NAMALWA (cell line): Measurements from ENCODE around the gene GRPR.

ENCODE experiments used
- DNase-seq: peaks from one replicate; pipeline ENCODE4 v3.0.0-alpha.2; 2015; ENCODE audit warnings: low spot score

The GRPR gene

DNA sequence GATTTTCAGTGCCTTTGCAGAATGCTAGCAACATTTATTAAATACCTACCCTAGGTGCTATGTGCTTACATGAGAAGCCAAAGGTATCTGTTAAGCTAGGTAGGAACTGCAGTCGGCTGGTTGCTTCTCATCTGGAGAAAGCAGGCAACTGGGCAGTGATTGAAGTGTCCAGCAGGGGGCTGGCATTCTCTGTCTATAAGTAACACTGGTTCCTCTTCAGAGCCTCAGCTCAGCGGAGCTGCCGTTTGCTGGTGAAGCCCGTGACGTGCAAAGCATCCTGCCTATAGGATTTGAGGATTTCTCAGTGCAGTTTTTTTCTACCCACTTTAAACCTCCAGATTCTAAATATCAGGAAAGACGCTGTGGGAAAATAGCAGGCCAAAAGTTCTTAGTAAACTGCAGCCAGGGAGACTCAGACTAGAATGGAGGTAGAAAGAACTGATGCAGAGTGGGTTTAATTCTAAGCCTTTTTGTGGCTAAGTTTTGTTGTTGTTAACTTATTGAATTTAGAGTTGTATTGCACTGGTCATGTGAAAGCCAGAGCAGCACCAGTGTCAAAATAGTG, at the start of gene GRPR:
Gene GRPR, plus strand, starts transcription at position 344 of the 565 bp plus-strand sequence. CDS start 389 bp downstream, outside the sequence.
- DNase-seq = peak; percentile 85

DNA sequence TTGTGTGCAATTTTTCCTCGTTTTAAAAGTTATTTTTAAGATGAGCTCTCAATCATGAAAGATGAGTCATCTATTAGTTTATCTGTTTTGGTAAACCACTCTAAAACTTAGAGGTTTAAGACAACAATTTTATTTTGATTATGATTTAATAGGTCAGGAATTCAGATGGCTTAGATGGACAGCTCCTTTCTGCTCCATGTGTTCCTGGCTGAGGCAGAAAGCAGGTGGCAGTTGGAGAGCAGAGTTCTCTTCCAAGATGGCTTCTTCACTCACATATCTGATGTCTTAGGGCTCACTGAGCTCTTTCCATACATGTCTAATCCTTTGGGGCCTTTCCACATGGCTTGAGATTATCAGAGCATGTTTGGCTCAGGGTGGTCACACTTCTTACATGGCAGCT, 48.3 kb upstream of the GRPR start:
- DNase-seq = no peak

DNA sequence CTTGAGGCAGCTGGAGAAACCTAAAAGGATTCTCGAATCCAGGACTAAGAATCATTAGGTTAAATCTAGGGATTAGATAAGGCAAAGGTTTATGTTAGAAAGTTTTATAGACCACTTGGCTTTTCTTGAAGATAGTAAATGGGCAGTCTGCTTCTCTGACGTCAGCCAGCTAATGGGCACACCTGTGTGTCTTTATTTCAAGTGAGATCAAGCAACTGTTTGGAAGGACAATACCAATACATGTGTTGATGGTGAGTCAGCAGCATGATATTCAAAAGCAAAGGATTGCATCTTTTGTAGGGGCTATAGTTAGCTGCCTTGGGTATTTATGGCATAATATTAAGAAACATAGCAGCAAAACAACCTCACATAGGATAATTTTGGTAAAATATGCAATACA, 46.5 kb upstream of the GRPR start:
- no peak for DNase-seq

DNA sequence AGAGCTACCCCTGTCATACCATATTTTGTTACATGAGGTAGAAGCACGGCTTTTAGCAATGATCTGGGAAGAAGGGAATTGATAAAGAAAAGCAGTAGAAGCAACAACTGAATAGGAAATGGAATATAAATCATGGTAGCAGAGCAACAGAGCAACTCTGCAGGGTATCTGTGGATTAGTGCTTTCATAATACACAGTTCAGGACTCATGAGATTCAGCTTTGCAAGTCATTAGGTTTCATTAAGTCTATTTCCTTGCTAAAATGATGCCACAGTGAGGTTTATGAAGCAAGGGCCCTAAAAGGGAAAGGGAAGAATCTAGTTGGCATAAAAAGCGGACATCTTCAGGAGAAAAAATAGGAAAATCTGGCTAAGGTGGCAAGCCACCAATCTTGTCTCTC, 45.6 kb upstream of the GRPR start:
- DNase-seq = no peak

DNA sequence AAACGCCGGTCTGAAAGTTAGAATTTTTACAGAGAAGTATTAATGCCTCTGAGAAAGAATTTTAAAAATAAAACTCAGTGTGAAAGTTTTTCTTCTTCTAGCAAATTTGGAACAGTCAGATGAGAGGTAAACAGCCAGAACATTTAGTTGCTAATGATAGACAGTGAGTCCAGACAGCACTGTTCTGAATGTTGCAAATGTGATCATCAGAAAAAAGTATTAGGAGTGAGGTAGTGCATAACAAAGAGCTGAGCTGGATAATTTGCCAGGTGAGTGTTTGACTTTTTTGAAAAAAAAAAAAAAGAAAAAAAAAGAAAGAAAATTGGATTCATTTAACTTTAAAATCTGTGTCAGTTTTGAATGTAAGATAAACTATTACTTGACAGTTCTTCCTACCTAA, 42.0 kb upstream of the GRPR start:
- no peak for DNase-seq

DNA sequence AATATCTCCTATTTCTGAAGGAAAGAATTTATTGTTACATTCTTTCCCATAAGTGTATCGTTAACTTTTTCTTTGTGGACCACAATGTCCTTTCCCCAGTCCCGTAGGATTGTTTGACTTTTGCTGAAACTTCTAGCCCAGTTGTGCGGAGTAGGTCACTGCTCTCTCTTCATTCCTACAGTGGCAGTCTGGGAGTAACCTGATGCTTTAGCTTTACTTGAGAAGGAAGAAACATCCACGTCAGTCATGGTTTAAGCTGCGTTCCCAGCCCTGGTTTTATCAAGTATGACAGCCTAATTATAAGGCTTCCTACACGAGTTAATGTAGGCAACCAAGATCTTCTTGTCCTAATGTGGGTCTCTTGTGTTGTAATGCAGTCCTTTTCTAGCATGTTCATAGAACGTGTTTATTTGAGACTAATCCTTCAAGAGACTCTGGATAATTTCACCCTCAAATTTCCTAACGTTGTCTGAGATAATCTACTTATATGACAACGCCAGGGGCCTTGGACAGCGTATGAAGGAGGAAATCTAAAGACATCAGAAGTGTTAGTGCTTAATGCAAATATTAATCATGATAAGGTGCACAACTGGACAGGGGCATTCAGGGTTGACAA, 40.8 kb upstream of the GRPR start:
- no peak for DNase-seq

DNA sequence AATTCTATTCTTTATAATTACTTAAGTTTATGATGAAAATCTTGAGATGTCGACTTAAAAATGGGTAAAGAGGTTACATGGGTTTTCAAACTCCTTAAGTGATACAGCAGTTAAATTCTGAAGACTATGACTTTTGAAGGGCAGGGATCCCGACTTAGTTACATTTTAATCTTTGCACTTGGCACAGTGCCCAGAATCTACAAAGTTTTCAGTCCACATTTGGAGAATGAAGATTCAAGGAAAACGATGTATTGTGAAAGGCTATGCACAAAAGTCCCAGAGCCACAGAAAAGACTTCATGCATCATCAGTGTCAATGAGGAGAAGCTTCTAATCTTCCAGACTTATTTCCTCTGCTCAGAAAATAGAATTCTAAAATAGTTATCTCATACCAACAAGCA, 36.3 kb upstream of the GRPR start:
- DNase-seq = no peak

DNA sequence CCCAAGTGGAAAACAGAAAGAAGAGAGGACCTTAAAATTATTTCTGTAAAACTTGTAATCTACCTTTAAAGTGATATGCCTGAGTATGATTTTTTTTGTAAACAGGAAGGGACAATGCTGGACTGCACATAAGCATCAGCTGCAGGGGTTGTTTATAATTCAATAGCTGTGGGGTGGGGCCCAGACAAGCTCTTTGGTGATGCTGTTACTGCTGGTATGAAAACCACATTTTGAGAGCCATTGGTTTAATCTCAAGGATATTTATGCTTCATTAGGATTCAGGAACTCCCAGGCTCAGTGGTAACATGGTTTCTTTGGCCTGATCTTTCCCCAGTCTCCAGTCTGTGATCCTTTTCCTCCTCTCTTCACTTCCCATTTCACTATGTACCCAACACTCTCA, 34.3 kb upstream of the GRPR start:
- DNase-seq = no peak

DNA sequence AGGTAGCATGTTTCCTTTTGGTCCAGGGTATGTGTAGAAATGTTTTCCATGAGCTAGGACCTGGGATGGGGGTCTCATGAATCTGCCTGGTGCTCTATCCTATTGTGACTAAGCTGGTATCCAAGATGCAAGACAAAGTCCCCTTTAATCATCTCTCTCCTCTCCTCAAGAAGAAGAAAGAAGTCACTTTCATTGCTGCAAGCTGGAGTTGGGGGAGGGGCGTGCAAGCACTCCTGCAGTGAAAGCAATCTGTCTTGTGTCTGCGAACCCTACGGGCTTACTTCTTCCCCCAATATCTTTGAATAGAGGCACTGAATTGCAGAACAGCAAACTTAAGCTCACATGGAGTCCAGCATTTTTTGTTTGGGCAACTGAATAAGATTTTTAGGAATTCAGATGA, 27.2 kb upstream of the GRPR start:
- no peak for DNase-seq

DNA sequence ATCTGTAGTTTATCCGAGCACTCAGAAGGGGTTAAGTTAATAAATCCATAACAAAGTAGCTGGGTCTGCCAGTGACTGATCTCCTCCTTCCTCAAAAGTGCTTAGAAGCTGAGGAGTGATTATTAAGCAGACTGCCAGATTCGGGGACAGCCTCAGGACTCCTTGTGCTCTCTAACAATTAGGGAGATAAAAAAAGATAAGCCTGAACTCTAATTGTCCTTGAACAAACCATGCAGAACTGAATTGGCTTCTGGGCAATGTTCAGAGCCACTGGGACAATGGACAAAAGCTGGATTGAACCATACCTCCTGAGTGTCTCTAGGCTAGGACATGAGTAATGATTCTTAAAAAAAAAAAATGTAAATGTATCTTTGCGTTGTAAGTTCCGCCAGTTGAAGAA, 22.7 kb upstream of the GRPR start:
- no peak for DNase-seq

DNA sequence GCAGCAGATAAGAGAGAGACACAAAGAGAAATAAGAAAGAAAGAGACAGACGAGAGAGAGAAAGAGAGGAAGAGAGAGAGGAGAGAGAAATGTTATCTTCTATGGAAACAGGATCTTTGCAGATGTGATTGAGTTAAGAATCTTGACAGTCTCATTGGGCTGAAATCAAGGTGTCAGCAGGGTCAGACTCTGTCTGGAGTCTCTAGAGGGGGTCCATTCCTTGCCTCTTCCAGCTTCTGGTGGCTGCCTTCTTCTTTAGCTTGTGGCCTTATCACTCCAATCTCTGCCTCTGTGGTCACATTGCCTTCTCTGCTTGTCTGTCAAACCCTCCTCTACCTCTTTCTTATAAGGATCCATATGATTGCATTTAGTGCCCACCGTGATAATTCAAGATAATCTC, 21.8 kb upstream of the GRPR start:
- DNase-seq = no peak

DNA sequence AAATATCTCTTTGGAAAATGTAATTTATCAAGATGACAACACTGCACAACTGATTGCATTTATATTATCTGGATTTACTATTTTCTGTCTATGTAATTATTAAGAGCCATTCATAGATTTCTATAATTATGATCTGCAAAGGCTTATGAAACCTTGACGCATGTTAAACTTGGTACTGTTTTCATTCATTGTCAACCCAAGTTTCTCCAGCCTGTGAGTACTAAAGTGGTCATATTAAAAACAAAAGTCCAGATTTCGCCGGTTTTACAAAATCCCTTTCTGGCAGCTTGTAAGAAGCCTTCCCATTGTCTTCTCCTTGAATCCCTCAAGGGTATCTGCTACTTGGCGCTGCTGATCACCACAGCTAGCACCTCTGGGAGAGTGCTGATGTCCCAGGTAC, 19.7 kb upstream of the GRPR start:
- no peak for DNase-seq

DNA sequence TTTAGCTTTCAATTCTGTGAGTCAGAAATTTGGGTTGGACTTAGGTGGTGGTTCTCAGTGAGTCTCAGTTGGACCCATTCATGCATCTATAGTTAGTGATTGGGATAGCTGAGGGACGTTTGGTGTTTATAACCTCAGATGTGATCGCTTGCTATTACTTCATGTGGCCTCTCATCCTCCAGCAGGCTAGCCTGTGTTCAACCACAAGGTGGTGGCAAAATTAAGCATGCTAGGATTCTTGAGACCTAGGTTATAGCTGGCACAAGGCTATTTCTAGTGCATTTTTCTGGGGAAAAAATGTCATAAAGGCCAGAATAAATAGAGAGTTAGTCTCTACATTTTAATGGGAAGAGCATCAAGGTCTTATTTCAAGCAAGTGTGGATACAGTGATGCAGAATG, 10.9 kb upstream of the GRPR start:
- DNase-seq = peak; percentile 5

DNA sequence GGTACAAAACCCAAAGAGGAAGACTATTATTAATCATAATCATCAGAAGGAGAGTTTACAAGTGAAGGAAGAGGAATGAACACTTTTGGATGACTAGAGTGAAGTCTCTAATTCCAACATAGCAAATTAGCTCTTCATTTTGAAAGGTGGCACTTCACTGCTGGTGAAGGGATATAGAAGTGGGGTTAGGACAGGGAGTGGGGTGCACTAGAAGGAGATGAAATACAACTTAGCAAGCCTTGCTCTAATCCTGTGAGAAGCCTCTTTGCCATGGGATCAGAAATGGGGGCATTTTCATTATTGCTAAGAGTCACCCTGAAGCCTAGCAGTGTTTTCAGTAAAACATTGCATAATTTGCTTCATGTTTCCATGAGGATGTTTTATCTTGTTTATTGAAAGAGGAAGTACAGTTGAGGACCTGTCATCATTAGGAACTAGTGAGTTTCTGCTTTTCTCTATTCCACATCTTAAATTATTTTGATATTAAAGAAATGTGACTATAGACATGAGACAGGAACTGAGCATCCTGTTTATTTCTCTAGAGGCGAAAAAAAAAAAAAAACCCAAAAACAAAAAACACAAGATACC, 9.3 kb upstream of the GRPR start:
- DNase-seq = peak; percentile 10

DNA sequence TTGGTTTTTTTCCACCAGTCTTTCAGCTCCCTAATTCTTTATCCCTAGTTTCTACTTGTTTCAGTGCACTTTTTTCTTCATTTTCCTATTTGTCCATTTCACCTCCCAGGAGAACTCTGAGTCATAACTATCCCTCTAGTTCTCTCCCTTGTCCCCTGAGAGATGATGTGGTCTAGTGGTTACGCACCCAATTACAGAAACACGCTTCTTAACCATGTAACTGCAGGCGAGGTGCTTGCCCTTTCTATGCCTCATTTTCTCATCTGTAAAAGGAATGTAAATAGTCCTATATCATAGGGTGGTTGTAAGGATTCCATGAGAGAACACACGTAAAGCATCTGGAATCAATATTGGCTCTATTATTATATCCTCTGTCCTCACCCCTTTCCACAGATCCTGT, 8.8 kb upstream of the GRPR start:
- DNase-seq = peak; percentile 4

DNA sequence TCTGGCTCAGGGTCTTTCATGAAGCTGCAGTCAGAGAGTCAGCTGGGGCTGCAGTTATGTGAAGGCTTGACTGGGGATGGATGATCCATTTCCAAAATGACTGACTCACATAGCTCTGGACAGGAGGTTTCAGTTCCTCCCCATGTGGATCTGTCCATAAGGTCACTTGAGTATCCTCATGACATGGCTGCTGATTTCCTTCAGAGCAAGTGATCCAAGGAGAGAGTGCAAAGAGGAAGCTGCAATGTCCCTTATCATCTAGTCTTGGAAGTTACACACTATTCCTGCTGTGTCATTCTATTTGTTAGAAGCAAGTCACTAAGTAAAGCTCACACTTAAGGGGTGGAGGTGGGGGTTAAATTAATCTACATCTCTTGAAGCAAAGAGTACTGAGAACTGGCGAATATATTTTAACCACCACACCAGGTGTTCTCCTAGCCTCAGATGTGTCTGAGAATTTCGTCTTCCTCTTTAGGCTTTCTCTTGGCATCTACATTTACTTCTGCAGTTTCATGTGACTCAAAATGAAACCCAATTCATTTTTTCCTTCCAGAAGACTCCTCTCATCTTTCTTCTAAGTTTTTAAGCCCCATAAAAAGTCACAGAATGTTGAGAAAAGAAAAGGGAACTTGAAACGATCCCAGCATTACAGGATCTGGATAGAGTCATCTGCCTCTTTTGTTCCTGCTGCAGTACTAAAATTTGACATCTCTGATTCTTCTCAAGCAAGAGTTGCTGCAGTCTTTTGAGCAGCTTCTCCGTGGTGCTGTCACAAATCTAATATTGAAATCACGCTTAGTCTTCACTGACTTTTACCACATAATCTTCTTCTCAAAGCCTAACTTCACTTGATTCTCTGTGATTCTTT, 3.8 kb upstream of the GRPR start:
- peak; percentile 68 for DNase-seq

DNA sequence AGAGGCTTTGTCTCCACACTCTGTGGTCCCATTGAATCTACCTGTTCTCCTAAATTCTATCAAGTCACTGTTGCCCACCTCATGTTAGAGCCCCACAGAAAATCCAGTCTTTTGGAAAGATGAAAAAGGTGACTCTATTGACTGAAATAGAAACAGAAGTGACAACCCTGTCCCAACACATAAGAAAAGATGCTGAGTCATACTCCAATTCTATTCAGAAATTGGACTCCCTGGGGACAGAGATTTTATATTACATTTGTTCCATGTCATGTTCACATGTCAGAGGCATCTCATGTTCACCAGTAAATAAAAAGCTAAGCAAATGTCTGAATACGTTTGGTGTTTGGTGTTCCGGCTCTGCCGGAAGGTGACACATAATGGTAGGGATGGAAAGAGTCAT, 2.9 kb upstream of the GRPR start:
- DNase-seq = no peak

DNA sequence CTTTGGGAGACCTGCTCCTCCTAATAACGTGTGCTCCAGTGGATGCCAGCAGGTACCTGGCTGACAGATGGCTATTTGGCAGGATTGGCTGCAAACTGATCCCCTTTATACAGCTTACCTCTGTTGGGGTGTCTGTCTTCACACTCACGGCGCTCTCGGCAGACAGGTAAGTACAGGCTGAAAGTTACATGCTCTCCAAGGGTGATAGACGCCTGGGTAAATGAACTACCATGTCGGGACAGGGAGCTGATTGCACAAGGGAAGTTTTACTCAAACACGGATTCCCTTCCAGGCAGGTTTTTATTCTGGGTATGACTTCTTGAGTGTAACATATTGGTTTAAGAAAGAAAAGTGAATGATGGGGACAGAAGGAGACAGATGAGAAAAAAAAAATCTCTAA, 836 bp downstream of the GRPR start:
- DNase-seq = no peak

DNA sequence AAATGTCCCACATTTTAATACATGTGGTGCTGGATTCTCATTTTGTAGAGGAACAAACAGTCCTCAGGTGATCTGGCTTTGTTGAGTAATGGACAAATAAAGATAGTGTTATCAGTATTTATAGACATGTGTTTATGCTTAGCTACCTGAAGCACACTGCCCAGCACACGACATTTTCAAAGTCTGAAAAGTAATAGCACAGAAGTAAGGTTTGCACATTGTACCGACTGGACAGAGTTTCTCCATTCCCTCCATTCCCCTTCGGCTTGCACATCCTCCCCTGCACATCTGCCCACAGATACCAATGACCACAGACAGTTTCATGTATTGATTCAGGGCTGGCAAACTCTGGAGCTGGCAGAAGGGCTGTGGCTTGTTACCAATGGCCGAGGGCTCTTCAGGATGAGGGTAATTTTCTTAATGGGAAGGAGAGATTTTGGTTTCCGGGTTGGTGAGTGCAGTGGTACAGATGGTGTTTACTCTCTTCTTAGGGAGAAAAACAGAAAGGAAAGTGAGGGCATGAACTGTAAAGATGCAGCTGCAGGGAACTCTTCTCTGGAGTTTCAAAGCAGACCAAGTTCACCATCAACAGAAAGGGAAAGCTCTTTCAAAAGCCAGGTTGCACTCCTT, 2.3 kb downstream of the GRPR start:
- no peak for DNase-seq

DNA sequence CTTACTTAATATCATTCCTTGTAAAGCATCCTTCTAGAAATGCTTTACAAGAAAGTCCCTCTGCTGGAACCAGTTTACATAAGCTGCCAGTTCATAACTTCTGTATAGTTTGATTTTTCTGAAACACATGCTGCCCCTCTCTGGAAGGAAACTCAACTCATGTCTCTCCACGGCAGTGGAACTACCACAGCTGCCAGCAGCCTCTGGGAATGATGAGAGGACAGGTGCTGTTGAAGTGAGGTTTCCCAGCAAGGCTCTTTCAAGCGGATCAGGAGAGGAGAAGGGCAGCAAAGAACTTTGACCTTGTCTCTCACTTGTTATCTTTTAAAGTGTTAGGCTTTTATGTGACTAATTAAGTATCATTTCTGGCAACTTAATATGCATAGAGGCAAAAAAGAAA, 7.3 kb downstream of the GRPR start:
- DNase-seq = no peak

DNA sequence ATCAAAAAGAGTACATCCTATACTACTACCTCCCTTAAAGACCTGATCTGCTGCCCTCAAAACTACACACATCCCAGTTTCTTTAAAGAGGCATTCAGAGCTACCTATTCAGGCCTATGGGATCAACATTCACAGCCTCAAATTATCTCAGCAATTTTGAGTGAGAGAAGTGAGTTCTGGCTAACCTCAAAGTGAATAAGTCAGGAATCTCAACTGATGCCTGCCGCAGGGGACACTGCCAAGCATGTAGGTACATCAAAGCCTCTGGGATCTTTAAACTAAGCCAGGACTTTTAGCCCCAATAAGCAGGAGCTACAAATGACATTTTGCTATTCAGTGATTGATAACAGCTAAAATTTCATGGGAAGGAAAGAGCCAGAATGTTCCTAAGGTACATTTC, 11.6 kb downstream of the GRPR start:
- no peak for DNase-seq

DNA sequence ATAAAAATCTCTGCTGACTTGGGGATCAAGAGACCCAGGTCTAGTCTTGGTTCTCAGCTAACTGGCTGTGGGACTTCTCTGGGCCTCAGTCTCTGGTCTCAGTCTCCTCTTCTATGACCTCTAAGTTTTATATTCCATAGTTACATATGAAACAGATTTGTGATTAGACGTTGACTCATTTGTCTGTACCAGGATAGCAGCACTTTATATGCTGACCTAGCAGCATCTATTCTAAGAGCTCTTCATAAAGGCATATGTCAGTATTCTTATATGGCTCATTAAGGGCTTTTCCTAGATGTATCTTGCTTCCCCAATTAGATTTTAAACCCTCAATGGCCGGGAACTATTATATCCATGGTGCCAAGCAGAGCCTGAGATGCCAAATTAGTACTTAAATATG, 12.7 kb downstream of the GRPR start:
- no peak for DNase-seq
